ENCODE results near the gene ATXN7L3.
"Not testable (repeated sequence)": the region's sequence is repeated elsewhere in the genome, so short reads cannot be mapped to it uniquely, and the experiment has no call there.

Gene ATXN7L3, protein sequence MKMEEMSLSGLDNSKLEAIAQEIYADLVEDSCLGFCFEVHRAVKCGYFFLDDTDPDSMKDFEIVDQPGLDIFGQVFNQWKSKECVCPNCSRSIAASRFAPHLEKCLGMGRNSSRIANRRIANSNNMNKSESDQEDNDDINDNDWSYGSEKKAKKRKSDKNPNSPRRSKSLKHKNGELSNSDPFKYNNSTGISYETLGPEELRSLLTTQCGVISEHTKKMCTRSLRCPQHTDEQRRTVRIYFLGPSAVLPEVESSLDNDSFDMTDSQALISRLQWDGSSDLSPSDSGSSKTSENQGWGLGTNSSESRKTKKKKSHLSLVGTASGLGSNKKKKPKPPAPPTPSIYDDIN

DNA sequence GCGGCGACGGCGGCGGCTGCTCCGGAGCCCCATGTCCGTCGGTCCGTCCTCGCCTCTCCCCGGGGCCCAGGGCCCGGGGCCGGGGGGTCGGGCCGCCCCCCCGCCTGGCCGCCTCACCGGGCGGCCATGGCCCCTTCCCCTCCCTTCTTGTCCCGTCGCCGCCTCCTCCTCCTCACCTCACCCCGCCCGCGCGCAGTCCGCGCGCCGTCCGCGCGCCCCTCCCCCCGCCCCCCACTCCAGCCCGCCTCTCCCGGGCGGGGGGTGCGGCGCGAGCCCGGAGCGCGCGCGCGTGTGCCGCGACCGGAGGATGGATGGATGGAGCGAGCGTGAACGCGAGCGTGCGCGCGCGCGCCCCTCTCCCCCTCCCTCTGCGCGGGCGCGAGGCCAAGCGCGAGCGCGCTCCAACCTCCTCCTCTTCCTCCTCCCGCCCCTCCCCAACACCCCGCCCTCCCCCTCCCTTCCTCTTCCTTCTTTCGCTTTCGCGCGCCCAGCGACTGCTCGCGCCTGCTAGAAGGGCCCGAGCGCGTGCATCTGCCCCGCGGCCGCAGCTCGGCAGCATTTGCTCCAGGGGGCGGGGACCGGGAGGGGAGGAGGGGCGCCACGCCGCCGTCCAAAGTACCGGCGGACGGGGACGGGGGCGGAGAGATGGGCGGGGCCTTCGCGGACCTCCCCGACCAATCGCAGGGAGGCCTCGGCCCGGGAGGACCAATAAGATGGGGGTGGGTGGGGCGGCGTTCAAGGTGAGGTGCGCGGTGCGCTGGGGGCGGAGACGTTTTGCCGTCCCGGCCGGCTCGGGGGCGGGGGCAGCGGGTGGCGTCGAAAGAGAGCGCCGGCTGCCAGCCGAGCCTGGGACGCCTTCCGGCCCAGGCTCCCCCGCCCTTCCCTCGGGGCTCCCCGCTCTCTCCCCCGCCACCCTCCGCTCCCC lies at the start of gene ATXN7L3:
ATXN7L3 (minus strand) TSS at position 332 of the 925 bp plus-strand sequence. CDS start 1,814 bp downstream, outside the sequence.
- DNase-seq, result peak; percentile 100

DNA sequence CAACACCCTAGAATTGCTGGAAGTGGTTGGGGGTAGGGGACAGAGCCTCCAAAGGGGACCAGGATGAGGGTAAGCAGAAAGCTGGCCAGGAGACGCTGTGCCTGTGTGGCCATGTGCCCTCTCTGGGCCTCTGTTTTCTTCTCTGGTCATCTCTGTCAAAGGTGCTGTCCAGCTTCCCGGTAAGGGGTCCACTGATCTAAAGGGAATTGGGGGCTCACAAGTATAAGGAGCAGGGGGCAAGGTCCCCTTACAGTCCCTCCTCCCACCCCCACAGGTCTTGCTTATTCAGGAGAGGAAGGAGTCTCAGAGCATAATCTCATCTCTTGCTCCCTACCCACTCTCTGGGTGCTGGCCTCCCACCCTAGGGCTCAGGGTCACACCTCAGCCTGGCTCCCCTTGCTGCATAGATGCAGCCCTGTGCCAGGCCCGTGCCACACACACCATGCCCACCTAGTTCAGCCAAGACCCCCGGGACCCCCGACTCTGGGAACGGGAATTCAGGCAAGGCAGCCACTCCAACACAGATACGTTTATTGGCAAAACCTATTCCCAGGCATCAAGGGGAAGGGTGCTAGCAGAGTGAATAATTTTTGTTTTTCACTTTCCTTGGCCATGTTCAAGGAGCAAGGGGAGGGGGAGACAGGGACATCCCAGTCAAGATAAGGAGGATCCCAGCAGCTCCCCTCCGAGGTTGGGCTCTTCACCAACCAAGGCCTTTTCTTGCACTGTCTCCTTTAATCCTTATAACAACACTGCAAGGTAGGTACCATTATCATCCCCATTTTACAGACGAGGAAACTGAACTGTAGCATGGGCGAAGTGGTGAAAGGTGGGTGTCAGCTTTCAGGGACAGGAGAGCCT lies 48.4 kb upstream of the ATXN7L3 start:
- DNase-seq, result no peak

GRCh38 chr17:44247440-44247841 lies 47.8 kb upstream of the ATXN7L3 start:
- no peak for DNase-seq

DNA sequence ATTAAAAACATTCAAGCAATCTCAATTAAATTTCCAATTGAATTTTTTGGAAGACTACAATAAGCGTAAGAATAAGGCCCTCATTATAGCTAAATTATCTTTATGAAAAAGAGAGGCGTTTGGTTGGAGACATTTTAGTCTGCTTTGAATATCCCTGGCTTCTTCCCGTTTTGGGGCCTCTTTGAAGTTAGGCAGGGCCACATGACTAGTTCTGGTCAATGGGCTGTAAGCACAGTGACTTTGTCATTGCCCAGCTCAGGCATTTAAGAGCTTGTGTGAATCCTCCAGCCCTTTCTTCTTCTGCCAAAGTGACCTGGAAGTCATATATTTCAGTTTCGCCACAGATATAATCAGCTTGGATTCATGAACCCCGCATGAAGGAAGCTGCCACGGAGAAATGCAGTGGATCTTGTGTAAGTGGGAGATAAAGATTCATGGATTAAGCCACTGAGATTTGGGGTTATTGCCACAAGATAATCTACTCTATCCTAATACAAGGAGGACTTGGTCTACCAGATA lies 41.5 kb upstream of the ATXN7L3 start:
- DNase-seq, result no peak

GRCh38 chr17:44237886-44238285 lies 38.2 kb upstream of the ATXN7L3 start:
- not testable (repeated sequence) for DNase-seq

DNA sequence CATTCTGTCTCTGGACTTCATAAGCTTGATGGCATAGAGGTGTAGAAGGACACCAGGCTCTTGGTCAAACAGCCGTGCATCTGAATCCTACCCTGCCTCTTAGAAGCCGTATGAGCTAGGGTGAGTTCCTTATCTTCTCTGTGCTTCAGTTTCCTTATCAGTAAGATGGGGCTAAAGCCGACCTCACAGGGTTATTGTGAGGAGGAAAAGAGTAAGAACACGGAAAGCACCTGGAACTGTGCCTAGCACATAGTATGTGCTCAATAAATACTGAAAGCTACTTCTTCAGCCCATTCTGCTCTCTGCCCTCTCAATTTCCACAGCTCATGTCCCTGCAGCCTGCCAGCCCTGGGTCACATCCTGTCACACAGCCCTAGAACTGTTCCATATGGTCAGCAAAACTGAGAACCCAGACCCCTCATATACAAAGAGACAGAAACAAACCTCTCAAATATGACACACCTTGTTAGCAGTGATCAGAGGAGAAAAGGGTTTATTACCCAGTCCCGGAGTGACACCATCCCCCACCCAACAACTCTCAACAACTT lies 36.8 kb upstream of the ATXN7L3 start:
- DNase-seq, result no peak

- DNase-seq, result no peak
Observed at GRCh38 chr17:44235583-44235936, 35.9 kb upstream of the ATXN7L3 start.

GRCh38 chr17:44233582-44233981 lies 33.9 kb upstream of the ATXN7L3 start:
- DNase-seq, result no peak

DNA sequence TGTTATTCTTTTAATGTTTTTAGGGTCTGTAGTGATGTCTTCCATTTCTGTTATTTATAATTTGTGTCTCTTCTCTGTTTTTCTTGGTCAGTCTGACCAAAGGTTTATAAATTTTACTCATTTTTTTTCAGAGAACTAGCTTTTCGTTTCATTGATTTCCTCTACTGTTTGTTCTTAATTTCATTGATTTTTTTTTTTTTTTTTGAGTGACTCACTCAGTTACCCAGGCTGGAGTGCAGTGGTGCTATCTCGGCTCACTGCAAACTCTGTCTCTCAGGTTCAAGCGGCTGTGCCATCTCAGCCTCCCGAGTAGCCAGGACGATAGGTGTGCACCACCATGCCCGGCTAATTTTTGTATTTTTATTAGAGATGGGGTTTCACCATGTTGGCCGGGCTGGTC lies 32.4 kb upstream of the ATXN7L3 start:
- DNase-seq, result no peak

DNA sequence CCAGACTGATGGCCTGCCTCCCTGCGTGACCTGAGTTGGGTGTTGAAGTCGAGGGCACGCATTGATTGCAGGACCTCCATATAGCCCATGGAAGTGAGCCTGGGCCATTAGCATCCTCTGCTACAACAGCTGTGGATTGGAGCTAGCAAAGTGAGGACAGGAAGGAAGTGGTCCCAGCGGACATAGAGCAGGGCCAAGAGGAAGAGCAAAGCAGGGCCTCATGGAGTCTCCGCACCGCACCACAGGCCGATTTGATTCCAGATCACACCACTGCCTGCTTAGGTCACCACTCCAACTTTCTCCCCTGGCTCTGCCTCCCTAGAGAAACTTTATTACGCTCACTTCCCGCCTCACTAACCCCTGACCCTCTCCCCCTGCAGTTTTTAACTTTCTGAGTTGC lies 30.5 kb upstream of the ATXN7L3 start:
- no peak for DNase-seq

DNA sequence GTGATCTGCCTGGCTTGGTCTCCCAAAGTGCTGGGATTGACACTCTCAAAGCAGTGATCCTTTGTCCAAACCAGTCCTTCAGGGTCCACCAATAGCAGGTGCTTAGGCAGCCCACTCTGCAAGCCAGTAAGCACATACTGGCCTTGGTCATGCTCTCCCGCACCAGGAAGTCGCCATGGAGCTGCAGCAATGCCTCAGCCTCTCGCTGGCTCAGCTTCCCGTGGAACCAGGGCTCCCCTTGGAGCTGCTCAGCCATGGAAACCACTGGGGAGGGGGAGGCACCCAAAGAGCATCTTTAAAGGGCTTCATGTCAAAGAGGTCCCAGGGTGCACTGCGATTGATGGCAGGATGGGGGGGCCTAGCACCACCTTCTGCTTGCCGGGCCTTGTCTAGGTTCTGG lies 29.4 kb upstream of the ATXN7L3 start:
- no peak for DNase-seq

GRCh38 chr17:44223541-44224071 lies 23.9 kb upstream of the ATXN7L3 start:
- DNase-seq, result no peak

- DNase-seq, result peak; percentile 48 to 67
Observed at GRCh38 chr17:44222112-44222869, 22.6 kb upstream of the ATXN7L3 start.

- DNase-seq, result peak in 1 of 2 donors; percentile 41
Observed at GRCh38 chr17:44221862-44222111, 22.1 kb upstream of the ATXN7L3 start.

DNA sequence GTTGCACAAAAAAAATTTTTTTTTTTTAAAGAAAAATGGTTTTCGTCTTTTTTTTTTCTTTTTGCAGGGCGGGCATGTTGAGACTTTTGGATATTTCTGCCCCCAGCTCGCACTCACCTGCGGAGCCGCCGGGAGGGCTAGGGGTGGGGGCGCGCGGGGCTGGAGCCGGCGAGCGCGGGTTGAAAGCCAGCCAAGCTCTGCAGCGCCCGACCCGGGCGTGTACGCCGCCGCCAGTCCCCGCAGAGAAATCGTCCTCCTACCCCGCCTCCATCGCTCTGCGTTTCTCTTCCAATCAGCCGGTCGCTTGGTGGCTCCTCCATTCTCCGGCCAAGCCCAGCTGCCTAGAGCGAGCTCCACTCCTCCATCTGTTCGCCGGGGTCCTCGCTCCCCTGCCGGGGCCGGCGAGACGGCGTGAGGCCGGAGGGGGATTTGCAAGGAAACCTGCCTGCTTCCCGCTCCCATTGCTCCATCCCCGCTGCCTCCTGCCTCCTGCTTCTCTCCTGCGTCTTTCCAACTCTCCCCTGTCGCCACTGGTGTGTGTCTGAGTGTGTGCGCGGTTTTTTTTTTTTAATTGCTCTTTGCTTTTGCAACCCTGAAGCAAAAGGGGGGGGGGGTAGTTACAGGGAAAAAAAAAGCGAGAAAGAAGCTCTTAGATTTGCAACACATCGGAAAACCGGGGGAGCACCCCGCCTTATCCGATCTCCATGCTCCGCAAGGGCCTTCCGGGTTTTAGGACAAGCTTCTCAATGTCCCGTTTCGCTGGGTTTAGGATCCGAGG lies 21.6 kb upstream of the ATXN7L3 start:
- peak; percentile 68 to 72 for DNase-seq

DNA sequence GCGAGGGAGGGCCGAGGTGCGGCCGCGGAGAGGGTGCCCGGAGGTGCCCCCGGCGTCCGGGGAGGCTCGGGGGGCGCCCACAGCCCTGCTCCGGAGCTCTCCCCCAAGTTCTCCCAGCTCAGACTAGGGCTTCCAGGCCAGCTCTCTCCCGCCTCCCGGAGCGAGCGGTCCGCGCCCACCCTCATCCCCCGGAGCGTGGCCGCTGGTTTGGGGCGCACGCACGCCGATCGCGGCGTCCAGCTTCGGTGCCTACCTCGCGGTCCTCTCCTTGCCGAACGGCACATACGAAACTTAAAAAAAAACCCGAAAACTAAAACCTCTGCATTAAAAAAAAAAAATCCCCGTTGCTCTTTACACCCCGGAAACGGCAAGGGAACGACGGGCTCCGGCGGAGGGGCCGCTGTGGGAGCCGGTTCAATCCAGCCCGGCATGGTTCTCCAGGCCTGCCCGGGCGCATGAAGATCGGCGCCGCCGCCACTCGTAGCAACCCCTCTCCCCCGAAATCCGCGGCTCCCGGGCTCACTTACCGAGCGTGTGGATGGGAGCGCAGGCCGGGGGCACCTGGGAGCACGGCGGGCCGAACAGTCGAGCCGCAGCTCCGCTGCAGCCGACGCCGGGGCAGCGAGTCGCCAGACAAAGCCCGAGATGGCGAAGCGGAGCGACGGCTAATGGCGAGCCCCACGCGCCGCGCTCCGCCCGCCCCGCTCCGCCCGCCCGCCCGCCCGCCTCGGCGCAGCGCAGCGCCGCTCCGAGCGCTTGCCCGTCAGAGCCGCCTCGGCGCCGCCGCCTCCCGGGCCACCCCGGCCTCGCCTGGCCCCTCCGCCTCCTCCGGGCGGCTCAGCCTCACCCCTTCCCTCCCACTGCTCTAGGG lies 20.8 kb upstream of the ATXN7L3 start:
- peak; percentile 60 to 62 for DNase-seq

DNA sequence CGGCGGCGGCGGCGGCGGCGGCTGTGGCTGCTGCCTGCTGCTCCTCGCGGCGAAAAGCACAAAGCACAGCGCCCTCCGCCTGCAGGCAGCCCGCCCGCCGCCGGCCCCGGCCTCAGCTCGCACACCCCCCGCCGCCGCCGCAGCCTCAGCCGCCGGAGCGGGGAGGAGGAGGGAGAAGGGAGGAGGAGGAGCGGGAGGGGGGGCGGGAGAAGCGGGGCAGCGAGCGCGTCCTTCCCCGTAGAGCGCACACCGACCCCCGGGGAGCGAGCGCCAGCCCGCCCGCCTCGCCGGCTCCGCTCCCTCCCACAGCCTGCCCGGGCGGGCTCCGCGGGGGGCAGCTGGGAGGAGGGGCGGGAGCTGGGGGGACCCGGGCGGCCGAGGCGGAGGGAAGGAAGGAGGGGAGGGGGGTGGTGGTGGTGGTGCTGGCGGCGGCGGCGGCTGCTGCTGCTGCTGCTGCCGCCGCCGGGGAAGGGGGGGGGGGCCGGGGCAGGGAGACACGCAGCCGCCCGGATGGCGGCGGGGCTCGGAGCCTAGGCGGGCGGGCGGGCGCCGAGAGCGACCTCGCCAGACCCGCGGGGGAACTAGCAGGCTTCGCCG lies 20.0 kb upstream of the ATXN7L3 start, which contains the start of gene UBTF:
UBTF (minus strand) TSS at position 60 of the 597 bp plus-strand sequence. CDS start 1,446 bp downstream, outside the sequence.
- peak; percentile 63 to 67 for DNase-seq

DNA sequence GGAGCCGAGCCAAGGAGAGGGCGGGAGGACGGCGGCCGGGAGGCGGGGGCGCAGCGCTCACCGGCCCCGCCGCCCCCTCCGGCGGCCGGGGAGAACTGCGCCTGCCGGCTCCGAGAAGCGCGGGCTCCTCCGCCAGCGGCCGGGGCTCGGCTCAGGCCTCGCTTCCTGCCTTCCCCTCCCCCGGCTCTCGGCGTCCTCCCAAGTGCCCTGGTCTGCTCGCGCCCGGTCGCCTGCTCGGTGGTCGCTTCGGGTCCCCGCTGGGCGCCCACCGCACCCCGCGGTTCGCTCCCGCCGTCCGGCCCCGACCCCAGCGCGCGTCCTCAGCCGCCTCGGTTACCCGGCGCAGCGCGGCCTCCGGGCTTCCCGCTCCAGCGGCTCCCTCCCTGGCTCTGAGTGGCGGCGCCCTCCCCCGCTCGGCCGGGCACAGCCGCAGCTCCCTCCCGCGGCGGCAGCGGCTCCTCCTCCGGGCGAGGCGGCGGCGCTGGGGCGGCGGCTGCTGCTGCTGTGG lies 19.5 kb upstream of the ATXN7L3 start:
- DNase-seq, result peak; percentile 71

Measured in stimulated activated CD4-positive, alpha-beta T cell treated with anti-CD3 and anti-CD28 coated beads, Interleukin-2, amount 100 ng/mL, for 24 hours (primary cell).